CD4-positive, alpha-beta T cell treated with Interleukin-15 for 4 hours (primary cell): Measurements from ENCODE around the gene FCHSD2.
"Not testable (repeated sequence)": the region's sequence is repeated elsewhere in the genome, so short reads cannot be mapped to it uniquely, and the experiment has no call there.

Source experiments
- DNase-seq: peaks from one replicate; pipeline ENCODE4 v3.0.0-alpha.2; 2020; ENCODE audit warnings: low spot score

FCHSD2 gene

GRCh38 chr11:73151416-73151815, 9.3 kb upstream of the FCHSD2 start:
- no peak for DNase-seq

DNA sequence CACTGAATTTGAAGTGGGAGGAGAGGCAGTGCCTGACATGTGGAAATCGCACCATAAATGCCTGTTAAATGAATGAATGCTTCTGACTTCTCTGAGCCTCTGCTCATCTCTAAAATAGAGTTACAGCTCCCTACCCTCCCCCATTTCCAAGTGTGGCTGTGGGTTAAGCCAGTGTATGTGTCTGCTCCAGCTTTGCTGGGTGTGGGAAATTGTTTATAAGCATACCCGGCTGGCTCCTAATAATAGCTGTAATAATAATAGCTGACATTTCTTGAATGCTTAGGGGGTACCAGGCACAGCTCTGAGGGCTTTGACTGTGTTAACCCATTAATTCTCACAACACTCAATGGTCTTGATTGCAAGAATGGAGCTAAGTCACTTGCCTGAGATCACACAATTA, 7.0 kb upstream of the FCHSD2 start:
- no peak for DNase-seq

DNA sequence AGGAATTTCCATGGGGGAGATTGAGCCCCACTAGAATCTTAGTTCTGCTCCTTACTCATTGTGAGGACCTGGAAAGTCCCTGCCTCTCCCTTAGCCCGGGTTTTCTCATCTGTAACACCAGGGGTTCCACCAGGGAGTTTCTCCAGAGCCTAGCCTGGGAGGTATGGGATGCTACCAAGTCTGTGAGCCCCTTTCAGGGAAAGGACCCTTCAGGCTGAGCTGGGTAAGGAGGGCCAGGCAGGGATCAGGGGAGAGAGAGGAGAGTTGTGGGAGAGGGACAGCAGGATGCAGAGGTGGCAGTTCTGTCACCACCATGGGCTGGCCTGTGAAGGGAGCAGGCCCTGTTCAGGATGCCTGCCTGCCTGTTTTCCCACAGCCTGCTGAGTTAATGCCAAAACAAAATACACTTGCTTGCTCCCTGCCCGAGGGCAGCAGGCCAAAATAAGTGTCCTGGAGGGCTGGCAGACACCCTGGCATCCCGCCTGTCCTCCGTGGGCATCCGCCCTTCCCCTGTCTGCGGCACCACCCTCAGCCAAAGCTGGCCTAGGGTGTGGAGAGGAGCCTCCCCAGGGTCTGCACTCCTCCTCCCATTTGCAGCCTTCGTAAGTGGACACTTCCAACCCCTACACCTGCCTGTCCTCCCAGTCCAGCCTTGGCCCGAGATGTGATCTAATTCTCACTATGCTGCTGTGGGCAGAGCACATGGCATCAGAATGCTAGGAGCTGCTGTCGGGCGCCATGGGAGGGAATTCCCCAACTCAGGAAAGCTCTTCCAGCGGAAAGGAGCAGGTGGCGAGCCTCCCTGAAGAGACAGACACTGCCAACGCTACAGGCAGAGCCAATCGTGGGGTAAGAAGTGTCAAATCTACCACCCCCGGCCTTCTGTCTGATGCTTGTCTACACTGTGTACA, 5.9 kb upstream of the FCHSD2 start:
- no peak for DNase-seq

DNA sequence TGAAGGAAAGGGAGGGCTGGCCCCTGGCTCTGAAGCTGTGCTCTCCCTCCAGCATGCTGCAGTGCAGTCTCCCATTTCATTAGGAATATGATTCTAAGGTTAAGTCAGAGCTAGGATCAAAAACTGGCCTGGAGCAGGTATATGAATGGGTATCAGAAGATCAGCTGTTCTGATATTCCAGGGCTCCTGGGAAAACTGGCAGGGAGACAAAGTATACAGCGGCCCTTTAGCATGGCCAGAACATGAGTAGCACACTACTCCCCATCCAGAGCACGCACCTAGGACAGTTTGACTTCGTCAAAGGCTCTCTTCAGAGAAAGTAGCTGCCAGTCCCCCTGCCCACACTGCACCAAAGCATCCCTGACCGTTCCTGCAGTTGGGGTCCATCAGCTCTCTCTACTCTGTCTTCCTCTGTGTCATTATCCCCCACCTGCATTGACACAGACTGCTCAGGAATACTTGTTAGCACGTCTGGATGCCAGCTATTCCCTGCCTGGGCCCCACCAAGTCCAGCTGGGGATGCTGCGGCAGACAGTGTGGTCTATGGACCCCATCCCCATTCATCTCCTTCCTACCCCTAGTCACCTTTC, 4.0 kb upstream of the FCHSD2 start:
- DNase-seq: no peak

GRCh38 chr11:73143126-73143838, 1.2 kb upstream of the FCHSD2 start:
- DNase-seq: no peak

- peak; percentile 54 for DNase-seq
Observed at GRCh38 chr11:73141309-73142127, 600 bp downstream of the FCHSD2 start.

- DNase-seq: no peak
Observed at GRCh38 chr11:73141031-73141308, 1.1 kb downstream of the FCHSD2 start.

DNA sequence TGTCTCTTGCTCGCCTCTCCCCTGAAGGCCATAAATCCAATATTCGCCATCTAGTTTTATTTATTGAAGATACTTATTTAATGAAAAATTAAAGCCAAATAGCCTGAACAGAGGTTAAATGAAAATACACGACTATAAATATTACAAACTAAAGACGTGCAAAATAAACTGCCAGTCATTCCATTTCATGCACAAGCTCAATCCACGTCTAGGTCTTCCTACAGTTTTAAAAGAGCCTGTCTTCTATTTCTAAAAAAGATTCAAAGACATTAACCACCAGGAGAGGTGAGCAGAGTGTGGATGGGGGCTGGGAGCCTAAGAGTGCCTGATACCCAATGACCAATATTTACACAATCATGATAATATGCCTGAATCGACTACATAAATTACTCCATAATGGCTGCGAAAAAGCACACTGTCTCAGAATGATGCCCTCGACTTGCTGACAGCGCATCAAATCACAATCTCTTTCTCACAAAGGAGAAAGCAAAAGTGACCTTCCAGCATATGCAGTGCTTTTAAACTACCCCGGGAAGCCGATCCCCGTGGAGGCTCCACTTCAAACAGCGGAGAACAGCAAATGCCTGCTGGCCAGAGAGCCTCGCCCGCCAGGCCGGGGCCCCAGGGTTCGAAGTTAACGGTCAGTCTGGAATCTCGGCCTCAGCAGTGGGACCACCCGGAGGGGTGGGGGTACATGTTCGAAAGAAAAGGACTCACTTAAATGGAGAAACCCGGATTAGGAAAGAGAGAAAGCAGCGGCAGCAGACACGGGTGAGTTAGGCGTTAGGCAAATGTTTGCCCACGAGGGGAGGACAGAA, 1.7 kb downstream of the FCHSD2 start:
- DNase-seq: no peak

GRCh38 chr11:73139476-73140198, 2.5 kb downstream of the FCHSD2 start:
- no peak for DNase-seq

- DNase-seq: no peak
Observed at GRCh38 chr11:73137944-73138274, 4.2 kb downstream of the FCHSD2 start.

- no peak for DNase-seq
Observed at GRCh38 chr11:73137262-73137943, 4.7 kb downstream of the FCHSD2 start.

DNA sequence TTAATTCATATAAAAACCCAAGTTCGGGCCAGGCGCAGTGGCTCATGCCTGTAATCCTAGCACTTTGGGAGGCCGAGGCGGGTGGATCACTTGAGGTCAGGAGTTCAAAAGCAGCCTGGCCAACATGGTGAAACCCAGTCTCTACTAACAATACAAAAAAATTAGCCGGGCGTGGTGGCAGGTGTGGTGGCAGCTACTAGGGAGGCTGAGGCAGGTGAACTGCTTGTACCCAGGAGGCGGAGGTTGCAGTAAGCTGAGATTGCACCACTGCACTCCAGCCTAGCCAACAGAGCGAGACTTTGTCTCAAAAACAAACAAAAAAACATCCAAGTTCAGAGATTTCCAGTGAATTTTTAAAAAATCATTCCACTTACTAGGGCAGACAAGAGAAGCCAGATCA, 5.4 kb downstream of the FCHSD2 start:
- not testable (repeated sequence) for DNase-seq

DNA sequence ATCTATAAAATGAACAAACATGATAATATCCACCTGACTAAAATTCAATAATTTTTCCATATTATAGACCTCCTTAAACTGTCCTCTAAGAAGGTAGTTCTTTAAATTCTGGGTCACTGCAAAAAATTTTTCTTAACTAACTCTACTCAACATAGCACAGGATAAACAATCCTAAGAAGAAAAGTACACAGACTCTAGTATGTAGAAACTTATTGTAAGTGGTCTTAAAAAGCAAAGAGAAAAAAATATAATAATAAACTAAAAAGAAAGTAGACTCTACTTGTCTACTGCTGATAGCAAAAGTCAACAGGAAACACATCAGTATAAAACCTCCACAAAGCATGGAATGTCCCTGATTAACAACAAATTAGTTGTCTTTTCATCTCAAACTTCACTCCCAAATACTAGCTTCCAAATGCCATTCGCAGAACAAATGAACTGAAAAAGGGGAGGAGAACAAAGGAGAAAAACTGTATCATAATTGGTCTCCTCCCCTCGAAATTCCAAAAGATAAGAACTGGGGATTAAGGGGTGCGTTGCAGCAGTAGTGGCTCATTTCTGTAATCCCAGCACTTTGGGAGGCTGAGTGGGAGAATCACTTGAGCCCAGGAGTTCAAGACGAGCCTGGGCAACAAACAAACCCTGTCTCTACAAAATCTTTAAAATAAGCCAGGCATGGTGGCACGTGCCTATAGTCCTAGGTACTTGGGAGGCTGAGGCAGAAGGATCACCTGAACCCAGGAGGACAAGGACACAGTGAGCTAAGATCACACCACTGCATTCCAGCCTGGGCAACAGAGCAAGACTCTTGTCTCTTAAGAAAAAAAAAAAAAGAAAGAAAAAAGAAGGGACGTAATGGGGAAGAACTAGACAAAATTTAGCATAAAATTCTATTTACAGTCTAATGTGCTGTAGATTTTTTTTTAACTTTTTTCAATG, 6.5 kb downstream of the FCHSD2 start:
- no peak for DNase-seq

GRCh38 chr11:73132349-73132748, 9.8 kb downstream of the FCHSD2 start:
- not testable (repeated sequence) for DNase-seq

GRCh38 chr11:73130181-73130580, 11.9 kb downstream of the FCHSD2 start:
- DNase-seq: no peak

DNA sequence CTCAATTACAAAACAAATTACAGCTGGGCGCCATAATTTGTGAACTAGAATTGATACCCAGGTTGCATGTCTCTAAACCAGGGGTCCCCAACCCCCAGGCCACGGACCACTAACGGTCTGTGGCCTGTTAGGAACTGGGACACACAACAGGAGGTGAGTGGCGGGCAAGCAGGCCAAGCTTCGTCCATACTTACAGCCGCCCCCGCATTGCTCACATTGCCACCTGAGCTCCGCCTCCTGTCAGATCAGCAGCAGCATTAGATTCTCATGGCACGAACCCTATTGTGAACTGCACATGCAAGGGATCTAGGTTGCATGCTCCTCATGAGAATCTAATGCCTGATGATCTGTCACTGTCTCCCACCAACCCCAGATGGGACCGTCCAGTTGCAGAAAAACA, 12.9 kb downstream of the FCHSD2 start:
- DNase-seq: no peak

- no peak for DNase-seq
Observed at GRCh38 chr11:73126804-73127480, 15.2 kb downstream of the FCHSD2 start.

DNA sequence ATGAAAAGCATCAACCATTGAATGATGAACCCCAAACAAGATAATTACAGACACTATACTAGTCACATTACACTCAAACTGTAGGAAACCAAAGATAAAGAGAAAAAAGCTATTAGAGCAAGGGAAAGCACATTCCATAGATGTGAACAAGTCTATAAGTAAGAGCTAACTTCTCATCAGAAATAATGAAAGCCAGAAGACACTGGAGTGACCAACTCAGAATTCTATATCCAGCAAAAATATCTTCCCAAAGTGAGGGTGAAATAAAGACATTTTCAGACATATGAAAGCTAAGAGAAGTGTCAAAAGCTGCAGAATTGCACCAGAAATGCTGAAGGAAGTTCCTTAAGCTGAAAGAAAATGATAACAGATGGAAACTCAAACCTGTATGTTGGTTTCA, 17.3 kb downstream of the FCHSD2 start:
- no peak for DNase-seq

DNA sequence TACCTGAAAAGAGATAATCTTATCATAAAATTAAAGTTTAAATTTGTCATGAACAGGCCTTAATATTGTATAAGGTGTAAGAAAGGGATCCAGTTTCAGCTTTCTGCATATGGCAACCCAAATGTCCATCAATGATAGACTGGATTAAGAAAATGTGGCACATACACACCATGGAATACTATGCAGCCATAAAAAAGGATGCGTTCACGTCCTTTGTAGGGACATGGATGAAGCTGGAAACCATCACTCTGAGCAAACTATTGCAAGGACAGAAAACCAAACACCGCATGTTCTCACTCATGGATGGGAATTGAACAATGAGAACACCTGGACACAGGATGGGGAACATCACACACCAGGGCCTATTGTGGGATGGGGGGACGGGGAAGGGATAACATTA, 18.2 kb downstream of the FCHSD2 start:
- DNase-seq: not testable (repeated sequence)
